Measurements from ENCODE around the gene CDK5RAP1.

- TF ChIP-seq POLR2AphosphoS5 (IDR thresholded peaks at IDR 0.05; ENCODE audit: low read depth, low read length), result no peak
- TF ChIP-seq TAF1 (IDR thresholded peaks at IDR 0.05; ENCODE audit: low read depth, low read length), result no peak
- no peak for TF ChIP-seq POLR2A (IDR thresholded peaks at IDR 0.05; ENCODE audit: low read depth, low read length)
Measured at GRCh38 chr20:33404281-33404680, 3.0 kb upstream of the CDK5RAP1 start.
